Upper lobe of left lung (tissue), 4 donors: ENCODE measurements around the gene CANX.

ENCODE experiments used
- EP300 ChIP-seq, 4 donors: sonication (generic); formaldehyde crosslinking; IDR thresholded peaks; one replicate each; pipeline ENCODE4 v1.5.1; 2017; ENCODE audit warnings: antibody characterized with exemption in 4 of 4, control low read depth in 2 of 4
- POLR2A ChIP-seq, 4 donors: fragments of 450-650 bp; IDR thresholded peaks; one replicate each; pipeline ENCODE4 v1.5.1; 2016 to 2017; ENCODE audit warnings: antibody characterized with exemption in 4 of 4, mild to moderate bottlenecking in 2 of 4
- POLR2AphosphoS5 ChIP-seq, 2 donors: sonication (generic); formaldehyde crosslinking; IDR thresholded peaks; one replicate each; pipeline ENCODE4 v1.5.1; 2017; ENCODE audit warnings: antibody characterized with exemption in 2 of 2
- TF ChIP-seq, protein P1 (sequence below), 6 experiments: fragments of 450-650 bp in 4 of 6; fragments of 200-600 bp in 2 of 6; sonication (generic) in 2 of 6; IDR thresholded peaks; one replicate each; pipeline ENCODE4 v1.5.1; 2016 to 2019; ENCODE audit warnings: antibody characterized with exemption in 6 of 6

- TF ChIP-seq POLR2A (IDR thresholded peaks at IDR 0.05) (no peak), EP300 (IDR thresholded peaks at IDR 0.05) (no peak), POLR2AphosphoS5 (IDR thresholded peaks at IDR 0.05) (no peak)
- TF ChIP-seq, protein P1, sequence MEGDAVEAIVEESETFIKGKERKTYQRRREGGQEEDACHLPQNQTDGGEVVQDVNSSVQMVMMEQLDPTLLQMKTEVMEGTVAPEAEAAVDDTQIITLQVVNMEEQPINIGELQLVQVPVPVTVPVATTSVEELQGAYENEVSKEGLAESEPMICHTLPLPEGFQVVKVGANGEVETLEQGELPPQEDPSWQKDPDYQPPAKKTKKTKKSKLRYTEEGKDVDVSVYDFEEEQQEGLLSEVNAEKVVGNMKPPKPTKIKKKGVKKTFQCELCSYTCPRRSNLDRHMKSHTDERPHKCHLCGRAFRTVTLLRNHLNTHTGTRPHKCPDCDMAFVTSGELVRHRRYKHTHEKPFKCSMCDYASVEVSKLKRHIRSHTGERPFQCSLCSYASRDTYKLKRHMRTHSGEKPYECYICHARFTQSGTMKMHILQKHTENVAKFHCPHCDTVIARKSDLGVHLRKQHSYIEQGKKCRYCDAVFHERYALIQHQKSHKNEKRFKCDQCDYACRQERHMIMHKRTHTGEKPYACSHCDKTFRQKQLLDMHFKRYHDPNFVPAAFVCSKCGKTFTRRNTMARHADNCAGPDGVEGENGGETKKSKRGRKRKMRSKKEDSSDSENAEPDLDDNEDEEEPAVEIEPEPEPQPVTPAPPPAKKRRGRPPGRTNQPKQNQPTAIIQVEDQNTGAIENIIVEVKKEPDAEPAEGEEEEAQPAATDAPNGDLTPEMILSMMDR (IDR thresholded peaks at IDR 0.05): no peak
These were observed 63.5 kb downstream of the CANX start for GRCh38 chr5:179762079-179762780.
